BE2C (cell line): ENCODE results near the gene PRR15.

ENCODE experiments used
- DNase-seq: peaks from one replicate; pipeline ENCODE4 v3.0.0-alpha.2; 2020
- H3K27me3 ChIP-seq: fragments of 250-450 bp; sonication (Bioruptor Pico); 2 replicates; pipeline ENCODE4 v1.5.1; 2020; ENCODE audit warnings: mild to moderate bottlenecking
- H3K36me3 ChIP-seq: fragments of 250-450 bp; sonication (Bioruptor Pico); 2 replicates; pipeline ENCODE4 v1.5.1; 2020; ENCODE audit warnings: mild to moderate bottlenecking
- H3K4me1 ChIP-seq: fragments of 250-450 bp; sonication (Bioruptor Pico); 2 replicates; pipeline ENCODE4 v1.5.1; 2020
- H3K4me3 ChIP-seq: 2 replicates; pipeline ENCODE4 v1.5.1; 2011; ENCODE audit warnings: low read depth, low read length
- H3K9me3 ChIP-seq: fragments of 250-450 bp; sonication (Bioruptor Pico); 2 replicates; pipeline ENCODE4 v1.5.1; 2020
- TF ChIP-seq, protein P1 (sequence below): IDR thresholded peaks from 2 replicates; pipeline ENCODE4 v1.5.1; 2012; ENCODE audit warnings: mild to moderate bottlenecking, low read depth, low read length

Gene PRR15

DNA sequence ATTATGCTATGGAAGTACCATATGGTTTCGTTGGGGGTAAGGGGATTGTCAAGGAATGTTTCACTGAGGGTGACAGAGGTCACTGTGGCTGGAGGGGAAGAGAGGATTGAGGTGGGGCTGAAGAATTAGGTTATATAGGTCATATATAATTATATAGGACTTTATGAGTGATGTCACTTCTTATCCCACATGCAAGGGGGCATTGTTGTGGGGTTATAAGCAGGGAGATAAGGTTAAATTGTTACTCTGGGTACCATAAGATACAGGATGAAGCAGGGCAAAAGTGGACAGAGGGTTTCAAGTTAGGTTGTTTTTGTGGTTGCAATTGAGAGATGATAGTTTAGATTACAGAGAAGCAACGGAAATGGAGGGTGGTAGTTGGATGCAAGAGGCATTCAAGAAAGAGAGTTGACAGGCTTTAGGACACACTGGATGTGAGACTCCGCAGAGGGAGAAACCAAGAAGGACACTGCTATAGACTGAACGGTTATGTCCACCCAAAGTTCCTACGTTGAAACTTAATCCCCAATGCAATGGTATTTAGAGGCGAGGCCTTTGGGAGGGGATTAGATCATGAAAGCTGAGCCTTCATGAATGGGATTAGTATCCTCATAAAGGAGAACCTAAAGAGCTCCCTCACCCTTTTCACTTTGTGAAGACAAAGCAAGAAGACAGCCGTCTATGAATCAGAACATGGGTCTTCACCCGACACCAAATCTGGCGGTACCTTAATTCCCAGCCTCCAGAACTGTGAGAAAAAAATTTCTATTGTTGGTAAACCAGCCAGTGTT, 7.0 kb upstream of the PRR15 start:
- H3K9me3 ChIP-seq, result no peaks in the 10 kb centered on the region
- H3K36me3 ChIP-seq, result no peaks in the 10 kb centered on the region
- TF ChIP-seq, protein P1, sequence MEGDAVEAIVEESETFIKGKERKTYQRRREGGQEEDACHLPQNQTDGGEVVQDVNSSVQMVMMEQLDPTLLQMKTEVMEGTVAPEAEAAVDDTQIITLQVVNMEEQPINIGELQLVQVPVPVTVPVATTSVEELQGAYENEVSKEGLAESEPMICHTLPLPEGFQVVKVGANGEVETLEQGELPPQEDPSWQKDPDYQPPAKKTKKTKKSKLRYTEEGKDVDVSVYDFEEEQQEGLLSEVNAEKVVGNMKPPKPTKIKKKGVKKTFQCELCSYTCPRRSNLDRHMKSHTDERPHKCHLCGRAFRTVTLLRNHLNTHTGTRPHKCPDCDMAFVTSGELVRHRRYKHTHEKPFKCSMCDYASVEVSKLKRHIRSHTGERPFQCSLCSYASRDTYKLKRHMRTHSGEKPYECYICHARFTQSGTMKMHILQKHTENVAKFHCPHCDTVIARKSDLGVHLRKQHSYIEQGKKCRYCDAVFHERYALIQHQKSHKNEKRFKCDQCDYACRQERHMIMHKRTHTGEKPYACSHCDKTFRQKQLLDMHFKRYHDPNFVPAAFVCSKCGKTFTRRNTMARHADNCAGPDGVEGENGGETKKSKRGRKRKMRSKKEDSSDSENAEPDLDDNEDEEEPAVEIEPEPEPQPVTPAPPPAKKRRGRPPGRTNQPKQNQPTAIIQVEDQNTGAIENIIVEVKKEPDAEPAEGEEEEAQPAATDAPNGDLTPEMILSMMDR, result peak; percentile 35
- no peak for DNase-seq
- H3K27me3 ChIP-seq, result peaks cover 7% of the 10 kb centered on the region; the same call in 1 of the 2 replicates
- no peak overlapping the region for H3K4me3 ChIP-seq
- H3K4me1 ChIP-seq, result no peaks in the 10 kb centered on the region

- TF ChIP-seq, protein P1, result no peak
- Histone ChIP-seq H3K9me3 (no peaks in the 10 kb centered on the region), H3K4me3 (no peak overlapping the region), H3K36me3 (no peaks in the 10 kb centered on the region), H3K27me3 (peaks cover 14% of the 10 kb centered on the region), H3K4me1 (no peaks in the 10 kb centered on the region)
- no peak for DNase-seq
Measured at GRCh38 chr7:29557954-29558353, 5.7 kb upstream of the PRR15 start.

GRCh38 chr7:29561271-29561670, 2.4 kb upstream of the PRR15 start:
- no peak for DNase-seq
- TF ChIP-seq, protein P1, result no peak
- H3K9me3 ChIP-seq, result no peaks in the 10 kb centered on the region
- H3K4me3 ChIP-seq, result no peak overlapping the region
- H3K36me3 ChIP-seq, result no peaks in the 10 kb centered on the region
- H3K4me1 ChIP-seq, result no peaks in the 10 kb centered on the region
- H3K27me3 ChIP-seq, result peaks cover 47% of the 10 kb centered on the region

DNA sequence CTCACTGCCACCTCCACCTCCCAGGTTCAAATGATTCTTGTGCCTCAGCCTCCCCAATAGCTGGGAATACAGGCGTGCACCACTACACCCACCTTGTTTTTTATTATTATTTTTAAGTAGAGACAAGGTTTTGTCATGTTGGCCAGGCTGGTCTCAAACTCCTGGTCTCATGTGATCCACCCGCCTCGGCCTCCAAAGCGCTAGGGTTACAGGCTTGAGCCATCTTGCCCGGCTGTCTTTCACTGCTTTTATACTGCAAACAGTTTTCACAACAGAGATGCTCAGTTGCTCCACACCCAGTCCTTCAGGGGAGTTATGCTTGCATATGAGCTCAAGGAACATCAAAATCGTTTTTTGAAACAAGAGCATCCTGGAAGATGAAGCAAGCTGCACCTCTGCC, 1.3 kb upstream of the PRR15 start:
- Histone ChIP-seq H3K4me3 (no peak overlapping the region), H3K27me3 (peaks cover 57% of the 10 kb centered on the region)
- TF ChIP-seq, protein P1, result no peak

GRCh38 chr7:29564496-29565223, 1.0 kb downstream of the PRR15 start:
- DNase-seq, result peak; percentile 8
- H3K27me3 ChIP-seq, result peaks cover 79% of the 10 kb centered on the region
- H3K9me3 ChIP-seq, result no peaks in the 10 kb centered on the region
- H3K36me3 ChIP-seq, result no peaks in the 10 kb centered on the region
- no peak overlapping the region for H3K4me3 ChIP-seq
- H3K4me1 ChIP-seq, result no peaks in the 10 kb centered on the region
- TF ChIP-seq, protein P1, result no peak

More for the DNA sequence above, 1.3 kb upstream of the PRR15 start:
- no peaks in the 10 kb centered on the region for H3K9me3 ChIP-seq
- no peak for DNase-seq
- no peaks in the 10 kb centered on the region for H3K4me1 ChIP-seq
- H3K36me3 ChIP-seq, result no peaks in the 10 kb centered on the region

DNA sequence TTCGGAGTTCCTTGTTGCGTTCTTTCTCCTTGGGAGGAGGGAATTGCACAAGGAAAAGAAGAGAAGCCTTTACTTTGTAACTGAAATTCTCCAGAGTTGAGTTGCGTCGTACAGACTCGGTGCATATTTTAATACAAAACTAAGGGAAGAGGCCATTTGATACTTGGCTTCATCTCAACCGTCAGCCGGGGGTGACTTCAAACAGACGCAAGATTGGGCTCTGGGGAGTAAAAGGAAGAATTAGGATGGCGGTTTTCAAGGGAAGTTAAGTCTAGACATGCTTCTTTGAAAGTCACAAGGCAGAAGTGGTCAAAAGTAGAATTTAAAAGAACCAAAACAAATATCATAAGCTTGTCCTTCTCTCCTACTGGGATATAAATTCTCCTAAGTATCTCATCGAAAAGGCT, 1.6 kb downstream of the PRR15 start:
- Histone ChIP-seq H3K36me3 (no peaks in the 10 kb centered on the region), H3K27me3 (peaks cover 85% of the 10 kb centered on the region), H3K4me3 (no peak overlapping the region), H3K9me3 (no peaks in the 10 kb centered on the region), H3K4me1 (no peaks in the 10 kb centered on the region)
- TF ChIP-seq, protein P1, result no peak
- DNase-seq, result no peak
